Skeletal muscle tissue (tissue), 4 donors: ENCODE results near the gene GLDC. TPM values are rescaled to one million over a fixed set of nuclear protein-coding genes. Genes with fewer than 3 reads are reported as not detected.
A peak's percentile ranks its signal among the peaks of the same experiment; 100 is the strongest.

Source experiments
- H3K27ac ChIP-seq: one replicate; pipeline ENCODE4 v1.7.0; 2013; ENCODE audit warnings: mild to moderate bottlenecking, low read depth, low read length, inconsistent platforms
- H3K27me3 ChIP-seq, 3 donors: one replicate each; pipeline ENCODE4 v1.7.0; 2013; ENCODE audit warnings: low read length in 3 of 3; ENCODE audit not compliant: control insufficient read depth in 3 of 3, insufficient read depth in 3 of 3
- H3K36me3 ChIP-seq, 3 donors: one replicate each; pipeline ENCODE4 v1.7.0; 2013; ENCODE audit warnings: low read length in 3 of 3; ENCODE audit not compliant: control insufficient read depth in 3 of 3, insufficient read depth in 3 of 3
- H3K4me1 ChIP-seq, 3 donors: one replicate each; pipeline ENCODE4 v1.7.0; 2013; ENCODE audit warnings: low read length in 3 of 3, mild to moderate bottlenecking in 3 of 3; ENCODE audit not compliant: control insufficient read depth in 3 of 3, insufficient read depth in 3 of 3
- H3K4me3 ChIP-seq, 3 donors: one replicate each; pipeline ENCODE4 v1.7.0; 2013; ENCODE audit warnings: low read length in 3 of 3
- H3K9ac ChIP-seq, 3 donors: one replicate each; pipeline ENCODE4 v1.7.0; 2013; ENCODE audit warnings: low read length in 3 of 3, mild to moderate bottlenecking in 3 of 3, moderate library complexity in 2 of 3, low read depth in 1 of 3
- H3K9me3 ChIP-seq, 3 donors: one replicate each; pipeline ENCODE4 v1.7.0; 2013; ENCODE audit warnings: low read length in 3 of 3; ENCODE audit not compliant: control insufficient read depth in 3 of 3
- total RNA-seq: library from RNA; depleted of rRNA; stranded (reverse); fragments of >200 nt; gene quantifications from one replicate; pipeline ENCODE4 v1.2.3, GENCODE V29; 2014
- donor health status: Osteomylitis.

The GLDC gene
- total RNA-seq, 1 donor from 2014 or later, result under 0.01 TPM

GRCh38 chr9:6680797-6681146, 35.2 kb upstream of the GLDC start:
- Histone ChIP-seq H3K4me1 (peaks cover 2 to 10% (median 3%) of the 10 kb centered on the region in 3 donors), H3K4me3 (peak overlapping the region; percentile 94 to 99 (median 99)), H3K9ac (peak overlapping the region; percentile 91 to 95 (median 93)), H3K36me3 (no peaks in the 10 kb centered on the region), H3K9me3 (no peaks in the 10 kb centered on the region), H3K27me3 (no peaks in the 10 kb centered on the region), H3K27ac (peak overlapping the region; percentile 95)

GRCh38 chr9:6677803-6678202, 32.3 kb upstream of the GLDC start:
- Histone ChIP-seq H3K36me3 (no peaks in the 10 kb centered on the region), H3K9me3 (no peaks in the 10 kb centered on the region), H3K4me3 (no peak overlapping the region), H3K27ac (no peak overlapping the region), H3K9ac (no peak overlapping the region), H3K4me1 (peaks cover 2 to 10% (median 3%) of the 10 kb centered on the region in 3 donors), H3K27me3 (no peaks in the 10 kb centered on the region)

GRCh38 chr9:6676254-6676921, 30.9 kb upstream of the GLDC start:
- no peak overlapping the region for H3K27ac ChIP-seq
- no peak overlapping the region for H3K9ac ChIP-seq
- no peaks in the 10 kb centered on the region for H3K9me3 ChIP-seq

GRCh38 chr9:6675268-6675667, 29.7 kb upstream of the GLDC start:
- Histone ChIP-seq H3K36me3 (no peaks in the 10 kb centered on the region), H3K4me3 (no peak overlapping the region), H3K9me3 (no peaks in the 10 kb centered on the region), H3K27ac (no peak overlapping the region), H3K9ac (no peak overlapping the region), H3K27me3 (no peaks in the 10 kb centered on the region), H3K4me1 (no peaks in the 10 kb centered on the region)

More at GRCh38 chr9:6676254-6676921, 30.9 kb upstream of the GLDC start:
- Histone ChIP-seq H3K27me3 (no peaks in the 10 kb centered on the region), H3K4me1 (peaks cover 2 to 4% (median 3%) of the 10 kb centered on the region in 3 donors), H3K36me3 (no peaks in the 10 kb centered on the region), H3K4me3 (no peak overlapping the region)

- Histone ChIP-seq H3K9me3 (no peaks in the 10 kb centered on the region), H3K4me3 (no peak overlapping the region), H3K27me3 (no peaks in the 10 kb centered on the region), H3K9ac (no peak overlapping the region), H3K36me3 (no peaks in the 10 kb centered on the region), H3K27ac (no peak overlapping the region), H3K4me1 (no peaks in the 10 kb centered on the region)
Observed at GRCh38 chr9:6673326-6674025, 27.9 kb upstream of the GLDC start.

- H3K4me3 ChIP-seq, result no peak overlapping the region
- no peaks in the 10 kb centered on the region for H3K27me3 ChIP-seq
- H3K4me1 ChIP-seq, result no peaks in the 10 kb centered on the region
- no peak overlapping the region for H3K9ac ChIP-seq
- no peaks in the 10 kb centered on the region for H3K9me3 ChIP-seq
- H3K27ac ChIP-seq, result no peak overlapping the region
- H3K36me3 ChIP-seq, result no peaks in the 10 kb centered on the region
Observed at GRCh38 chr9:6672118-6672517, 26.6 kb upstream of the GLDC start.

GRCh38 chr9:6671416-6671815, 25.9 kb upstream of the GLDC start:
- no peaks in the 10 kb centered on the region for H3K36me3 ChIP-seq
- H3K27ac ChIP-seq, result no peak overlapping the region
- H3K9me3 ChIP-seq, result no peaks in the 10 kb centered on the region
- H3K27me3 ChIP-seq, result no peaks in the 10 kb centered on the region
- H3K4me3 ChIP-seq, result no peak overlapping the region
- H3K9ac ChIP-seq, result no peak overlapping the region
- no peaks in the 10 kb centered on the region for H3K4me1 ChIP-seq

GRCh38 chr9:6669881-6670280, 24.4 kb upstream of the GLDC start:
- no peak overlapping the region for H3K4me3 ChIP-seq
- no peaks in the 10 kb centered on the region for H3K27me3 ChIP-seq
- H3K9me3 ChIP-seq, result no peaks in the 10 kb centered on the region
- no peaks in the 10 kb centered on the region for H3K4me1 ChIP-seq
- H3K36me3 ChIP-seq, result no peaks in the 10 kb centered on the region
- no peak overlapping the region for H3K27ac ChIP-seq
- H3K9ac ChIP-seq, result no peak overlapping the region

- Histone ChIP-seq H3K9ac (no peak overlapping the region), H3K9me3 (no peaks in the 10 kb centered on the region), H3K27ac (no peak overlapping the region)
Observed at GRCh38 chr9:6667633-6668280, 22.2 kb upstream of the GLDC start.

GRCh38 chr9:6667080-6667479, 21.6 kb upstream of the GLDC start:
- no peaks in the 10 kb centered on the region for H3K27me3 ChIP-seq

More at GRCh38 chr9:6667633-6668280, 22.2 kb upstream of the GLDC start:
- no peaks in the 10 kb centered on the region for H3K36me3 ChIP-seq
- H3K4me1 ChIP-seq, result no peaks in the 10 kb centered on the region
- H3K27me3 ChIP-seq, result no peaks in the 10 kb centered on the region
- no peak overlapping the region for H3K4me3 ChIP-seq

More at GRCh38 chr9:6667080-6667479, 21.6 kb upstream of the GLDC start:
- H3K4me3 ChIP-seq, result no peak overlapping the region
- no peaks in the 10 kb centered on the region for H3K9me3 ChIP-seq
- no peaks in the 10 kb centered on the region for H3K36me3 ChIP-seq
- H3K4me1 ChIP-seq, result no peaks in the 10 kb centered on the region
- no peak overlapping the region for H3K9ac ChIP-seq
- H3K27ac ChIP-seq, result no peak overlapping the region
